ENCODE results near the gene TMEM95.
"Not testable (repeated sequence)": the region's sequence is repeated elsewhere in the genome, so short reads cannot be mapped to it uniquely, and the experiment has no call there.

Gene TMEM95

DNA sequence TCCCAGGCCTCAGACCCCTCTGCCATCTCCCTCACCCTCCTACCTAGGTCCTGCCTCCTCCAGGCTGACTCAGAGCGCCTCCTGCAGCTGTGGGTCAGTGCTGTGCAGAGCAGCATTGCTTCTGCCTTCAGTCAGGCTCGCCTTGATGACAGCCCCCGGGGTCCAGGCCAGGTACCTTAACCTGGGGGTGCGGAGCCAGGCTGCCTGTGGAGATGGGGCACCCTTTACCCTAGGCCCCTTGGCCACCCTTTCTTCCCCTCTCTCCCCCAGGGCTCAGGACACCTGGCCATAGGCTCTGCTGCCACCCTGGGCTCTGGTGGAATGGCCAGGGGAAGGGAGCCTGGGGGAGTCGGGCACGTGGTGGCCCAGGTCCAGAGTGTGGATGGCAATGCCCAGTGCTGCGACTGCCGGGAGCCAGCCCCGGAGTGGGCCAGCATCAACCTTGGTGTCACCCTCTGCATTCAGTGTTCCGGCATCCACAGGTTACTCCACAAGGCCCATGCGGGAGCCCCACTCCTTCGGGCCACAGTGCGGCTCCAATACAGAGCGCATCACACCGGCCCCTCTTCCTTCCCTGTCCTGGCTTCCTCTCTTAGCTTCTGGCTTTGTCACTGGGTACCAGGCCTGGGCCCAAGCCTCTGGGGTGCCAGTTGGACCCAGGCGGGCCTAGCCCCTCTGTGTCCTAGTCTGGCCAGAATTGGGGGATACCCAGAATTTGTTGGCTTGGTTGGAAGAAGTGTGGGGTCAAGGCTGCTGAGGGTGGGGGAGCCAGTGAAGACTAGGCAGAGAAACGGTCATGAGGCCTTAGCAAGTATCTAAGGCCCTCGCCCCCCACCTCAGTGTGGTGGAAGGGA, 8.0 kb upstream of the TMEM95 start:
- DNase-seq (ENCODE audit: low read depth, low spot score), result no peak

DNA sequence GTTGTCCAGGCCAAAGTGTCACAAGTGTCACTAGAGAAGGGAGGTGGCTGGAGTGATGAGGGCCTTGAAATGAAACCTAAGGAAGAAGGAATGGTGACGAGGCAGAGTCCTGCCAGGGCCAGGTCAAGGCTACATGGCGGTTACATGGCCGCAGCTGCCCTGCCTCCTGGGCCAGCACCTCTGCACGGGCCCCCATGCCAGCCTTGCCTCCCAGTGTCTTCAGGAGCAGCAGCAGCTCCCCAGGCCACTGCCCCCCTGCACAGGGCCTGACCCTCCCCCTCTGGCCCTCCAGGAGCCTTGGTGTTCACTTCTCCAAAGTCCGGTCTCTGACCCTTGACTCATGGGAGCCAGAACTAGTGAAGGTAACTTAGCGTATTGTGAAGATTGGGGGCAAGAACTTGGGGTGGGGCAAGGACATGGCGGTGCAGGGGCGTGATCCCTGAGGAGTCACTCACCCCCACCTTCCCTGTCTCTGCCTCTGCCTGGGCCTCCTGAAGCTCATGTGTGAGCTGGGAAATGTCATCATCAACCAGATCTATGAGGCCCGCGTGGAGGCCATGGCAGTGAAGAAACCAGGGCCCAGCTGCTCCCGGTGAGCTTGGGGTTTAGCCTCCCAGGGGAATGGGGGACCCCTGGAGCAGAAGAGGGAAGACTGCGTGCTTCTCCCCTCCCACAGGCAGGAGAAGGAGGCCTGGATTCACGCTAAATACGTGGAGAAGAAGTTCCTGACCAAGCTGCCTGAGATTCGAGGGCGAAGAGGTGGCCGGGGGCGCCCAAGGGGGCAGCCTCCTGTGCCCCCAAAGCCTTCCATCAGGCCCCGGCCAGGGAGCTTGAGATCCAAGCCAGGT, 7.1 kb upstream of the TMEM95 start:
- DNase-seq (ENCODE audit: low read depth, low spot score), result no peak

DNA sequence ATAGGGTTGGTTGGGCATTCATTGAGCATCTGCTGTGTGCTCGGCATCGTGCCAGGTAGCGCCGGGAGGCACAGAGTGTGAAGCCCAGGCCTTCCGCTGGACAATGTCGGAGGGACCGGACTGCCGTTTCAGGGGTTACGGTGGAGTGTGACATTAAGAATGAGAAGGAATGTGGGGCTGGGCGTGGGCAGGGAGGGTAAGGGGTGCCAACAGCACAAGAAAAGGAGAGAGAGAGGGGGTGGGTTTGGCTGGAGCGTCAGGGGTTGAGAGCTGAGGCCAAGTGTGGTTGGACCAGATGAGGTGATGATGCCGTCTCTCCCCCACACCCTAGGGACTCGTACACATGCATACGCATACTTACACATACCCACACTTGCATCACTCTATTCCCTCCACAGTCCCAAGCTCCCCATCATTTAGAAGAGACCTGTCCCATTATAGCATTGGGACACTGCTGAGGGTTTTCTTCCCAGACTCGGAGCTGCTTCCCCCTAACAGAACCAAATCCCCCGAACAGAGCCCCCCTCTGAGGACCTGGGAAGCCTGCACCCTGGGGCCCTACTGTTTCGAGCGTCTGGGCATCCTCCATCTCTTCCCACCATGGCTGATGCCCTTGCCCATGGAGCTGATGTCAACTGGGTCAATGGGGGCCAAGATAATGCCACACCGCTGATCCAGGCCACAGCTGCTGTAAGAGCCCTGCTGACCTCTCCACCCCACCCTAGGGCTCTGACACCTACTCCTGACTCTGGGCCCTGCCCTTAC, 6.3 kb upstream of the TMEM95 start:
- DNase-seq (ENCODE audit: low read depth, low spot score), result no peak

DNA sequence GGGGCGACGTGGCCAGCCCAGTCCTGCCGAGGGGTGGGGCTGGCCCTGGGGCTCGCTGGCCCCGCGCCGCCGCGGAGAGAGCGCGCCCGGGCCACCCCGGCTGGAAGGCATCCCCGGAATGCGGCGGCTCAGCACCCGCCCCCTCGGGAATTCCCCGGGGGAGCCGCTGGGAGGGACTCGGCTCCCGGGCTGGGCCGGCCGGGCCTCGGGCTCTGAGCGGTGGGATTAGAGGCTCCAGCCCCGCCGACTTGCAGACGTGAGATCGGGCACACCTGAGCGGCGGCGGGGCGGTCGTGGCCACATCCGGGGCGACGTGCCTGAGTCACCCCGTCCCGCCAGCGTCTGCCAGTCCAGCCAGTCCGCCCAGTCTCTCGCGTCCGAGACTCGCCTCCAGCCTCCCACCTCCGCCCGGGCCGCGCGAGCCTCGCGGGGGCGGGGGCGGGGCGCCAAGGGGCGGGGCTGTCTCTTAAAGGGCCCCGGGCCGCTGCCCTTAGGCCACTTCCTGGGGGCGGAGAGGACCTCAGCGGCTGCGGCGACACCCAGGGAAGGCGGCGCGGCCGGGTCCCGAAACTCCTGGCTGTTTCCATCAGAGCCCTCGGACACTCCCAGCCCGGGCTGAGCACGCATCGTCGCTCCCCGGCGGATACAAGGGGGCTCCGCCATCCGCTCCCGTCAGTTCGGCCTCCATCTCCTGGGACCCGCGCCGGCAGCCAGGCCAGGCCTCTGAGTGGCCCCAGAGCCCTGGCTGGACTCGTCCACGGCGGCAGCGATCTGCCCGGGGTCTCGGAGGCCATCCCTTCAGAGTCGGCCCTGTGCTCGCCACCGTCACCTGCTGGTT, 3.1 kb upstream of the TMEM95 start, which contains the start of gene KCTD11:
KCTD11 (plus strand) TSS at position 498 of the 838 bp plus-strand sequence.
- peak; percentile 37 for DNase-seq (ENCODE audit: low read depth, low spot score)

DNA sequence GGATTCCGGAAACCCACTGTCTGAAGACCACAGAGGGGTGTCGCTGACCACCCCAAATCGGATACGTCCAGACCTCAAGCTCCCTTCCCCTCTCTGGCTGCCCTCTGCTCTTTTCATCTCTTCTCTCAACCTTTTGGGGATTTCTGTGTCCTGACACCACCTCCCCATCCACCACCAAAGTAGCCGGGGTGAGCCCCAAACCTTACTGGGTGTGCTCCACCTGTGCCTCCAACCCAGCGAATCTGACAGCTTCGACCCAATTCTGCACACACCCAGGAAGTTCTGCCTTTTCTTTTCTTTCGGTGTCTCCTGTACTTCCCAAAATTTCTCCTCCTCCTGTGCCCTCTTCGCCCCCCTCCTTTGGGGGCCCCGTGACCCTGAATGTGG, 2.5 kb upstream of the TMEM95 start:
- no peak for DNase-seq (ENCODE audit: low read depth, low spot score)

DNA sequence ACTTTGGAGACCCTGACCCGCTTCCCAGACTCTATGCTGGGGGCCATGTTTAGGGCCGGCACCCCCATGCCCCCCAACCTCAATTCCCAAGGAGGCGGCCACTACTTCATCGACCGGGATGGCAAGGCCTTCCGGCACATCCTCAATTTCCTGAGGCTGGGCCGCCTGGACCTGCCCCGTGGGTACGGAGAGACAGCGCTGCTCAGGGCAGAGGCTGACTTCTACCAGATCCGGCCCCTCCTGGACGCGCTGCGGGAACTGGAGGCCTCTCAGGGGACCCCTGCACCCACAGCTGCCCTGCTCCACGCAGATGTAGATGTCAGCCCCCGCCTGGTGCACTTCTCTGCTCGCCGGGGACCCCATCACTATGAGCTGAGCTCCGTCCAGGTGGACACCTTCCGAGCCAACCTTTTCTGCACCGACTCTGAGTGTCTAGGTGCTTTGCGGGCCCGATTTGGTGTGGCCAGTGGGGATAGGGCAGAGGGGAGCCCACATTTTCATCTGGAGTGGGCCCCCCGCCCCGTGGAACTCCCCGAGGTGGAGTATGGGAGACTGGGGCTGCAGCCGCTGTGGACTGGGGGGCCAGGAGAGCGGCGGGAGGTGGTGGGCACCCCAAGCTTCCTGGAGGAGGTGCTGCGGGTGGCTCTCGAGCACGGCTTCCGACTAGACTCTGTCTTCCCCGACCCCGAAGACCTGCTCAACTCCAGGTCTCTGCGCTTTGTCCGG, 1.9 kb upstream of the TMEM95 start:
- DNase-seq (ENCODE audit: low read depth, low spot score), result no peak

DNA sequence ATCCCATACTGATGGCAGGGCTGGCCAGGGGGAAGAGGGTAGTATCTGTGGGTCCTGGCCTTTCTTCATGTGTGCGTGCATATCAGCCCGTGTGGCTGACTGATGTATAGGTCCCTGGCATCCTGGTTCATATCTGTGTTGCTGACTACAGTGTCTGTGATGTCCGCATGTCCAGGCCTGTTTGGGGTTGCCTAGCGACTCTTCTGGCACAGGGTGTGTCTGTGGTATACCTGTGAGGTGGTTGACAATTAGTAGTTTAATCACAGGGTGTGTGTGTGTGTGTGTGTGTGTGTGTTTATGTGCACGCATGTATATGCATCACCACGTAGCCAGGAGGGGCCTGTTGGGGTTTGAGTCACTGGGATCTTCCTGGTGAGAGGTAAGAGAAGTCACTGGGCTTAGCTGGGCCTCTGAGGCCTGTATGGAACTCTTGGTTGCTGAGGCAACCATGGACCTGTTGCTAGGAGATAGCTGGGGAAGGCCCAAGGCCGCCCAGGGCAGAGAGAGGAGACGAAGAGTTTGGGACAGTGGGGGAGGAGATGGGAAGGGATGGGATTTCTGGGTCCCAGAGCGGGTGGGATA, 603 bp upstream of the TMEM95 start:
- no peak for DNase-seq (ENCODE audit: low read depth, low spot score)

DNA sequence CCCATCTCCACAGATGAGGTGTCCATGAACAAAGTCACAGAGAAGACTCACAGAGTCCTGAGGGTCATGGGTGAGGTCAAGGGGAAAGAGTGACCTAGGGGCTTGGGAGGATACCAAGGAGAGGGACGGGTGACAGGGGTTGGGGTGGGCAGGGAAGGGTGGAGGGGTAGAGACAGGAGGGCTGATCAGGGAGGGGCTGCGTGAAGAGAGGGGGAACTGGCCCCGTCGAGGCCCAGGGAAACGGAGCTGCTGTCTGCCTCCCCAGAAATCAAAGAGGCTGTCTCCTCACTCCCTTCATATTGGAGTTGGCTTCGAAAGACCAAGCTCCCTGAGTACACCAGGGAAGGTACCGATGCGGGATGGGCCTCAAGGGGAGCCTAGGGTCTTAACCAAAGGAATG, 617 bp downstream of the TMEM95 start:
- DNase-seq (ENCODE audit: low read depth, low spot score), result no peak

DNA sequence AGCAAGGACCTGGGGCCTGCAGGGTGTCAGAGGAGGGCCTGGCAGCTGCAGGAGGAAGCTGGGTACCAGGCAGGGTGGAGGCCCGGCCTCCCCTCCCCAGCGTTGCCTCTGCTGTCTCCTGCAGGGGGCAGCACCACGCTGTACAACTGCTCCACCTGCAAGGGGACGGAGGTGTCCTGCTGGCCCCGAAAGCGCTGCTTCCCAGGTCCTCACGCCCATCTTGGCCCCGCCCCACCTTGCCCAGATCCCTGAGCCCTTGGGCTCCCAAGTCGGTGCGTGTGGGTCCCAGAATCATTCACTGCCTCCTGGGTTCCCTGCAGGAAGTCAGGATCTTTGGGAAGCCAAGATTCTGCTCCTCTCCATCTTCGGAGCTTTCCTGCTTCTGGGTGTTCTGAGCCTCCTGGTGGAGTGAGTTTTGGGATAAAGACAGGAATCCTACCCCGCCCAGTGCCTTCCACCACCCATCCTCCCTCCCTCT, 1.2 kb downstream of the TMEM95 start:
- peak; percentile 71 for DNase-seq (ENCODE audit: low read depth, low spot score)

DNA sequence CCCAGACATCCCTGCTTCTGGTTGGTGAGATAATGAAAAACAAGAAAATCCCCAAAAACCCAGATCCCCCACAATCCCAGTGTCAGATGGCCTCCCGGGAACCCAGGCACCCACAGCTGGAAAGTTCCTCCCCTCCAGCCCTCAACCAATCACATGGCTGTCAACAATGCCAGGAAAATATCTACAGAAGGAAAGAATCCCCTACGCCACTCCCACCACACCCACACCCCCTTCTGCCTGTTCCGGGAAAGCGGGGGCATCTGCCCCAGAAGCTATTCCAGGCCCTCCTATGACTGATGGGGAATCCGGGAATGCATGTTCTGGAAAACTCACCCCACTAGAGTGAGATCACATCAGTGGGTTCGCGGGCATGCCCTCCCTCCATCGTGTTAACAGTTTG, 1.8 kb downstream of the TMEM95 start:
- DNase-seq (ENCODE audit: low read depth, low spot score), result no peak

DNA sequence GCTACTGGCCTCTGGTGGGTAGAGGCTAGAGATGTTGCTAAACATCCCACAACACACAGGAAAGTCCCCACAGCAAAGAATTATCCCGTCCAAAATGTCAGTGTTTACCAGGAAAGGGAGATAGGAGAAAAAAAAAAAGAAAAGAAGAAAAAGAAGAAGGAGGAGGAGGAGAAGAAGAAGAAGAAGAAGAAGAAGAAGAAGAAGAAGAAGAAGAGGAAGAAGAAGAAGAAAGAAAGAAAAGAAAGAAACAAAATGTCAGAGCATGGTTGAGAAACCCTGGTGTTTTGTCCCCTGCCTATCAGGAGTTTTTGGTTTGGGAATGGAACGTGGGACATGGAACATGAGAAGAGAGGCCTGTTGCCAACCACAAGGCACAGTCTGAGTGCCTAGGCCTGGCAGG, 2.4 kb downstream of the TMEM95 start:
- no peak for DNase-seq (ENCODE audit: low read depth, low spot score)

DNA sequence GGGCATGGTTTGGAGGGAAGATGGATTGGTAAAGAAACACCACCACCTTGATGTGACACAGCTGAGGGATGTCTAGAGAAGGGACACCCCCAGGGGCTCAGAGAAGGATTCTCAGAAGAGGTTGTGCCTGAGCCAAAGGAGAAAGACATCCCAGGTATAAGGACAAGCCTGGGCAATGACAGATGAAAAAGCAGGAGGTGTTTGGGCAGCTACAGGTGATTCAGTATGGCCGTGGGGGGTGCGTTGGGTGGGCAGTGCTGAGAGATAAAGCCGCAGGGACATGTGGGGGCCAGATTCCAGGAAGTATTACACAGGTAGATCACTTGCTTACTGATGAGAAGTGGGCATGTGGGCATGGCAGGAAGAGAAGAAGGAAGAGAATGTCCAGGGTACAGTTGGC, 7.0 kb downstream of the TMEM95 start:
- DNase-seq (ENCODE audit: low read depth, low spot score), result no peak

DNA sequence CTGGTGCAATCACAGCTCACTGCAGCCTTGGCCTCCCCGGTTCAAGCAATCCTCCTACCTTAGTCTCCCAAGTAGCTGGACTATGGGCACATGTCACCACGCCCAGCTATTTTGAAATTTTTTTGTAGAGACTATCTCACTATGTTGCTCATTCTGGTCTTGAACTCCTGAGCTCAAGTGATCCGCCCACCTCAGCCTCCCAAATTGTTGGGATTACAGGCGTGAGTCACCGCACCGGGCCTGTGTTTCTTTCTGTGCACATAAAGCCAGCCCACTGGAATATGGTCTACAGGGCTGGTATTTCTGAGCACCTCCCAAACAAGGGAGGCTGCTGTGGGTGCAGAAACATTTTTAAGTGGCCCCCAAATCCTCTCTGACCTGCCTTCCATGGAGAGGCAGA, 8.4 kb downstream of the TMEM95 start:
- no peak for DNase-seq (ENCODE audit: low read depth, low spot score)

DNA sequence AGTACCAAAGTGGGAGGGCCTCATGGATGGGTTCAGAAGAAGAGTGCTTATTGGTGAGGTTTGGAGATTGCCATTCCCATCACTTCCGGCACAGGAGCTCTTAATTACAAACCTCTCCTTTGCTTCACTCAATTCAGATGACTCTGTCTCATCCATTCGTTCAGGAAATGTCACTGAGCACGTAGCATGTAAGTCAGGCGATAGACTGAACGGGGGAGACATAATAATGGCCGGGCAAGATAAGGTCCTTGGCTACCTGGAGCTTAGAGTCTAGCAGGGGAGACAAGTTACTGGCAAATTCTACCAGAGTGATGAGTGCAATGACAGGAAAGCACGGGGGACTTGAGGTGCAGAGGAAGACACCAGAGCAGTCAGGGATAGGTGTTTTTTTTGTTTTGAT, 11.0 kb downstream of the TMEM95 start:
- not testable (repeated sequence) for DNase-seq (ENCODE audit: low read depth, low spot score)

DNA sequence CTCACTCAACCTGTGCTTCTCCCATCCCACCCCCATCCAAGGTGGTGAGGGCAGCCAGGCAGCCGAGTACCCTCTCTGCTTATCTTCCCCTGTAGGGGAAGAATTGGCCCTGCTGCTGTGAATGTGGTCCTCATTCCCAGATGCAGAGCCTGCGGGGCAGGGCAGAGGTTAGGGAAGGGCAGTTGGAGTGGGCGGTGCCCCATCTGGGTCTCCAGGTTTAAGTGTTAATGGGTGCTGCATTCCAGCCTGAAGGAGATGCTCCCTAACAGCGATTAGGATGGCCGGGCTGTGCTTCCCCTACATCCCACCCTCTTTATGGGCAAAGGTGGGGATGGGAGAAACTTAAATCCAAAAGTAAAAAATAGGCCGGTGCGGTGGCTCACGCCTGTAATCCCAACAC, 12.1 kb downstream of the TMEM95 start:
- DNase-seq (ENCODE audit: low read depth, low spot score), result no peak

DNA sequence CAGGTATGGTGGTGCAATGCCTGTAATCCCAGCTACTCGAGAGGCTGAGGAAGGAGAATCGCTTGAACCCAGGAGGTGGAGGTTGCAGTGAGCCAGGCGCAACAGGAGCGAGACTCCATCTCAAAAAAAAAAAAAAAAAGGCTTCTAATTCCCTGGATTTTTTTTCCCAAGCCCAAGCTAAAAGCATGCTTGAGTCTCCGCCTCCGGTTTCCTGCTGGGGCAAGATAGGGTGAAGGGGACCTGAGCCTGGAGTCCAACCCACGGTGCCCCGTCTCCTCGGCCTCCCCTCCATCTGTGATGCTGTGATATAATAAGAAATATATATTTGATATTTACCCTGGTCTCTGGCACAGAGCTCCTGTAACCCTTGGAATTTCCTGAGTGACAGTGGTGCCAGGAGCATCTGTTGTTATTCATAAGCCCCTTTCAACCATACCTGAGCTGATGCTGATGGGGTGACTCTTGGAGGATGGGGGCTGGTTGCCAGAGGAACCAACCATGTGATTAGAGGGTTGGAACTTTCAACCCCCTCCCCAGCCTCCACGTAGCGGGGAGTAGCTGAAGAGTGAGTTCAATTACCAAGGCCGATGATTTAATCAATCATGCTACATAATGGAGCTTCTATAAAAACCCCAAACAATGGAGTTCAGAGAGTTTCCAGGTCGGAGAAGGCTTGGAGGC, 13.1 kb downstream of the TMEM95 start:
- no peak for DNase-seq (ENCODE audit: low read depth, low spot score)

DNA sequence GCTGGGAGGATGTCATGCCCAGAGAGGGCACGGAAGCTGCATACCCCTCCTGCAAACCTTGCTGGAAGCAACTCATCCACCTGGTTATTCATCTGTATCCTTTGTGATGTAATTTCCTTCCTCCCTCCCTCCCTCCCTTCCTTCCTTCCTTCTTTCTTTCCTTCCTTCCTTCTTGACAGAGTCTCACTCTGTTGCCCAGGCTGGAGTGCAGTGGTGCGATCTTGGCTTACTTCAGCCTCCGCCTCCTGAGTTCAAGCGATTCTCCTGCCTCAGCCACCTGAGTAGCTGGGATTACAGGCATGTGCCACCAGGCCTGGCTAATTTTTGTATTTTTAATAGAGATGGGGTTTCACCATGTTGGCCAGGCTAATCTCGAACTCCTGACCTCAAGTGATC, 13.6 kb downstream of the TMEM95 start:
- not testable (repeated sequence) for DNase-seq (ENCODE audit: low read depth, low spot score)

DNA sequence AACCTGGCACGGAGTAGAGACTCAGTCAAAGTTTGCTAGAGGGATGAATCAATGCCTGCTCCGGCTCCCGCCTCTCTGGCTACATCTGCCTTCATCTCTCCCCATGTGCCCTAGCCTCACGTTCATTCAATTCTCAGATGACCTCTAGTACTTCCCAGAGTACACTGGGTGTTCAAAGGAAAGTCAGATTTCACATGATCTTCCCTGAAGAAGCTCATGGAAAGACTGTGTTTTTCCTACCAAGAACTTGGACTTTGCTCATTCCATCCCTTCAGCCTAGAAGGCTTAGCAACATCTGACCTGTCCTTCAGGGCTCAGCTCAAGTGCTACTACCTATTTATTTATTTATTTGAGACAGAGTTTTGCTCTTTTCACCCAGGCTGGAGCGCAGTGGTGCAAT, 14.9 kb downstream of the TMEM95 start:
- no peak for DNase-seq (ENCODE audit: low read depth, low spot score)

DNA sequence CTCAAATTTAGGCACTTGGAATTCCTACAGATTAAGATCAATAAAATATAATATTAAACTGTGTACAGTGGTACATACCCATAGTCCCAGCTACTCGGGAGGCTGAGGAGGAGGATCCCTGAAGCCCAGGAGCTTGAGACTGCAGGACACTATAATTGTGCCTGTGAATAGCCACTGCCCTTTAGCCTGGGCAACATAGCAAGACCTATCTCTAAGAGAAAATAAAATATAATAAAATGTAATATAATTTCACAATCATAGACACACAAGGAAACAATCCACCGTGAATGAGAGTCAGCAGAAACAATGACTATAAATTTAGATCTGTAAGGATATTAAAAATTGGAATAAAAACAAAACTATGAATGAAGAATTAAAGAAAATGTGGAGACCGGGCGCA, 15.9 kb downstream of the TMEM95 start:
- no peak for DNase-seq (ENCODE audit: low read depth, low spot score)
